A673 (cell line): ENCODE data around the gene EIF3F. TPM values are rescaled to one million over a fixed set of nuclear protein-coding genes. Genes with fewer than 3 reads are reported as not detected.

Experiments
- BruUV-seq: library from RNA; stranded (reverse); fragments of 400-500 nt; replicated peaks from 2 replicates; lab custom pipeline; 2021; lab: Mats Ljungman, UMichigan
- CTCF ChIA-PET: fragments of 300-600 bp; sonication (Branson Sonifier 250); formaldehyde crosslinking; loops from one replicate; lab custom pipeline; 2022; ENCODE audit warnings: antibody characterized with exemption; lab: Charles Lee
- POLR2A ChIA-PET: fragments of 300-600 bp; sonication (Branson Sonifier 250); formaldehyde crosslinking; loops from one replicate; lab custom pipeline; 2022; ENCODE audit warnings: antibody characterized with exemption; ENCODE audit not compliant: low non-redundant PET; lab: Charles Lee
- DNase-seq: peaks from one replicate; pipeline ENCODE4 v3.0.0-alpha.2; 2015; ENCODE audit warnings: low spot score
- H3K27ac ChIP-seq: fragments of 200-600 bp; sonication (generic); 2 replicates; pipeline ENCODE4 v1.5.1; 2016; ENCODE audit warnings: mixed run types, low read depth, mild to moderate bottlenecking, mixed read lengths, antibody characterized with exemption, low read length; ENCODE audit not compliant: poor library complexity, severe bottlenecking
- H3K27me3 ChIP-seq: fragments of 200-600 bp; sonication (generic); replicated peaks from 2 replicates; pipeline ENCODE4 v1.6.1; 2017; ENCODE audit warnings: mixed run types, low read depth, mild to moderate bottlenecking, mixed read lengths, antibody characterized with exemption, low read length; ENCODE audit not compliant: insufficient read depth, poor library complexity
- H3K36me3 ChIP-seq: fragments of 200-600 bp; sonication (generic); 2 replicates; pipeline ENCODE4 v1.6.1; 2016; ENCODE audit warnings: mixed run types, mild to moderate bottlenecking, mixed read lengths, antibody characterized with exemption, low read length; ENCODE audit not compliant: insufficient read depth, poor library complexity, severe bottlenecking
- H3K4me1 ChIP-seq: fragments of 200-600 bp; sonication (generic); 2 replicates; pipeline ENCODE4 v1.6.1; 2017; ENCODE audit warnings: mixed run types, mild to moderate bottlenecking, mixed read lengths, antibody characterized with exemption, low read length; ENCODE audit not compliant: insufficient read depth, poor library complexity, severe bottlenecking
- H3K4me3 ChIP-seq: fragments of 200-600 bp; sonication (generic); 2 replicates; pipeline ENCODE4 v1.5.1; 2016; ENCODE audit warnings: low read depth, mixed run types, mild to moderate bottlenecking, mixed read lengths, low read length; ENCODE audit not compliant: poor library complexity, severe bottlenecking
- H3K9me3 ChIP-seq: fragments of 200-600 bp; sonication (generic); 2 replicates; pipeline ENCODE4 v1.6.1; 2016; ENCODE audit warnings: mixed run types, low read depth, mild to moderate bottlenecking, mixed read lengths, antibody characterized with exemption, low read length; ENCODE audit not compliant: poor library complexity, severe bottlenecking
- EZH2 ChIP-seq: fragments of 200-600 bp; sonication (generic); IDR thresholded peaks from 2 replicates; pipeline ENCODE4 v1.6.1; 2017; ENCODE audit warnings: borderline replicate concordance, low read depth, mild to moderate bottlenecking, mixed read lengths, antibody characterized with exemption, low read length; ENCODE audit not compliant: poor library complexity, severe bottlenecking
- intact Hi-C: fragments of 100-400 bp; cut with micrococcal nuclease; formaldehyde crosslinking; loops from one replicate; pipeline ENCODE4 v1.10.0; 2022; ENCODE audit not compliant: unreplicated experiment
- total RNA-seq: library from RNA; stranded (reverse); gene quantifications from 2 replicates; pipeline ENCODE4 v1.2.3, GENCODE V29; 2021
- TF ChIP-seq, protein P1 (sequence below): fragments of 300-800, 200-600 bp; sonication (generic); conservative IDR thresholded peaks from 2 replicates; pipeline ENCODE4 v1.5.1; 2017; ENCODE audit warnings: low read depth, mild to moderate bottlenecking, antibody characterized with exemption, low read length, moderate library complexity, mixed read lengths

The EIF3F gene
- total RNA-seq, 1 experiment from 2014 or later: 151 TPM

DNA sequence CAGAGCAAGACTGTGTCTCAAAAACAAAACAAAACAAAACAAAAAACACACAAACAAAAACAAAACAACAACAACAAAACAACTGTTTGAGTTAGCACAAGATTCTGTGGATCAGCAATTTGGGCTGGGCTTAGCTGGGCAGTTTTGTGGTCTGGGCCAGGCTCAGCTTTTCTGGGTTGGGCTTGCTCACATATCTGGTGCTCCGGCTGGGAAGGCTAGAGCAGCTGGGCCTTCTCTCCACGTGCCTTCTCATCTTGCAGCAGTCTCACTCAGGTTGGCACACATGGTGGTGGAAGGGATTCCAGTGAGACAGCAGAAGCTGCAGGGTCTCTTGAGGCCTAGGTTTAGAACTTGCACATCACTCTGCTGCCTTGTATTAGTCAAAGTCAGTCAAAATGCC is 35.7 kb downstream of the EIF3F start:
- DNase-seq: no peak

DNA sequence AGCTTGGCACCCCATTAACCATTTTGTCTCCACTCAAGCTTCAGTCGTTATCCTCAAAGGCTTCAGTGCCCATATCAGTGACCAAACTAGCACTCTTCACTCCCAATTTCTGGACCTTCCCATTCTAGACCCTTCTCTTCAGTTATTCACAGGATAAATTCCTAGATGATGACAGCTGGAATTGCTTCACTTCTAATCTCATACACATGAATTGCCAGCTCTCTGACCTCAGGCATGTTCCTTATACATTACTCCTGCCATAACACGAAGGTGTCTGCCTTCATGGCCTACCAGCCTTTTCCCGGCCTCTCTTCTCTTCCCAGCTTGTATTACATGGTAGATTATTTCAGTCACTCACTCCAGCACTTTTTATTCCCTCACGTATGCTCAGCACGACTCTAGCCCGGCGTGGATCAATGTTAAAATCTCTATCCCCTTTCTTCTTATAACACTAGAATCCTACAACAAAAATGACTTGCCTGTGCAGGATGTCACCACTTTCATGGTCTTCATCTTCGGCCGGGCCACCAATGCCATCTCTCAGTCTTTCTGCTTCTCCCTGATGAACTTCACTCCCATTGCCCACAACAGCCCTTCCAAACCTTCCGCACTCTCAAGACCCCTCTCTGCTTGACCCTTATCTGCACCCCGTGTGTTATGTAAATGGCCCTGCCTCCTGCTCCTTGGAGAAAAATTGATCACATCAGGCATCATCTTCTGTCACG is 36.9 kb downstream of the EIF3F start:
- ChIA-PET CTCF (no interaction called here), POLR2A (no interaction called here)
- H3K27ac ChIP-seq: no peak overlapping the region
- H3K27me3 ChIP-seq: peaks cover 42% of the 10 kb centered on the region
- H3K4me3 ChIP-seq: no peak overlapping the region
- no peaks in the 10 kb centered on the region for H3K36me3 ChIP-seq
- intact Hi-C loops: no loop called here
- TF ChIP-seq, protein P1, sequence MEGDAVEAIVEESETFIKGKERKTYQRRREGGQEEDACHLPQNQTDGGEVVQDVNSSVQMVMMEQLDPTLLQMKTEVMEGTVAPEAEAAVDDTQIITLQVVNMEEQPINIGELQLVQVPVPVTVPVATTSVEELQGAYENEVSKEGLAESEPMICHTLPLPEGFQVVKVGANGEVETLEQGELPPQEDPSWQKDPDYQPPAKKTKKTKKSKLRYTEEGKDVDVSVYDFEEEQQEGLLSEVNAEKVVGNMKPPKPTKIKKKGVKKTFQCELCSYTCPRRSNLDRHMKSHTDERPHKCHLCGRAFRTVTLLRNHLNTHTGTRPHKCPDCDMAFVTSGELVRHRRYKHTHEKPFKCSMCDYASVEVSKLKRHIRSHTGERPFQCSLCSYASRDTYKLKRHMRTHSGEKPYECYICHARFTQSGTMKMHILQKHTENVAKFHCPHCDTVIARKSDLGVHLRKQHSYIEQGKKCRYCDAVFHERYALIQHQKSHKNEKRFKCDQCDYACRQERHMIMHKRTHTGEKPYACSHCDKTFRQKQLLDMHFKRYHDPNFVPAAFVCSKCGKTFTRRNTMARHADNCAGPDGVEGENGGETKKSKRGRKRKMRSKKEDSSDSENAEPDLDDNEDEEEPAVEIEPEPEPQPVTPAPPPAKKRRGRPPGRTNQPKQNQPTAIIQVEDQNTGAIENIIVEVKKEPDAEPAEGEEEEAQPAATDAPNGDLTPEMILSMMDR: no peak
- TF ChIP-seq EZH2: no peak
- H3K4me1 ChIP-seq: no peaks in the 10 kb centered on the region
- no peak for DNase-seq
- H3K9me3 ChIP-seq: no peaks in the 10 kb centered on the region
- BruUV-seq: no TSS peak

More for the DNA sequence above, 35.7 kb downstream of the EIF3F start:
- H3K9me3 ChIP-seq: no peaks in the 10 kb centered on the region
- intact Hi-C loops: no loop called here
- H3K27me3 ChIP-seq: peaks cover 42% of the 10 kb centered on the region
- no peak overlapping the region for H3K4me3 ChIP-seq
- ChIA-PET CTCF (no interaction called here), POLR2A (no interaction called here)
- H3K27ac ChIP-seq: no peak overlapping the region
- no peaks in the 10 kb centered on the region for H3K4me1 ChIP-seq
- no TSS peak for BruUV-seq
- no peaks in the 10 kb centered on the region for H3K36me3 ChIP-seq
- TF ChIP-seq EZH2: no peak
- TF ChIP-seq, protein P1: no peak

DNA sequence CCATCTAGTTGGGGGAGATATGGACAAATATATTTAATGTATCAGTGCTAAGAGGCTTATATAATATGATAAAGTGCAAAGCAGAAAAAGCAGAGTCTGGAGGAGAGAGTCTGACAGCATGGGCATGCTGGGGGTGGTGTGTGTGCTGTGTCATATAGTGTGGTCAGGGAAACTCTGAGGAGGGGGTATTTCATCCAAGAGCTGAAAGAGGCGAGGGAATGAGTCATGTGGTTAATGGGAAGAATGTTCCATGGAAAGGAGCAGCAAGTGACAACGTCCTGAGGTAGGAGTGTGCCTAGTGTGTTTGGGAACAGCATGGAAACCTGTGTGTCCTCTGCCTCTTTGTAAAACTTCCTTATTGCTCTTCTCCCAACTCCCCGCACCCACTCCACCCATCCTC is 38.0 kb downstream of the EIF3F start:
- Histone ChIP-seq H3K4me3 (no peak overlapping the region), H3K27me3 (peaks cover 31% of the 10 kb centered on the region), H3K9me3 (no peaks in the 10 kb centered on the region), H3K4me1 (no peaks in the 10 kb centered on the region), H3K27ac (no peak overlapping the region), H3K36me3 (no peaks in the 10 kb centered on the region)
- ChIA-PET CTCF (no interaction called here), POLR2A (no interaction called here)
- intact Hi-C loops: no loop called here
- DNase-seq: no peak
- TF ChIP-seq, protein P1: no peak
- TF ChIP-seq EZH2: no peak
- no TSS peak for BruUV-seq
